ENCODE measurements around the gene MED13L. TPM values are rescaled to one million over a fixed set of nuclear protein-coding genes. Genes with fewer than 3 reads are reported as not detected.

The MED13L gene
- total RNA-seq, 2 donors from 2014 or later = 88.9 to 140 TPM

DNA sequence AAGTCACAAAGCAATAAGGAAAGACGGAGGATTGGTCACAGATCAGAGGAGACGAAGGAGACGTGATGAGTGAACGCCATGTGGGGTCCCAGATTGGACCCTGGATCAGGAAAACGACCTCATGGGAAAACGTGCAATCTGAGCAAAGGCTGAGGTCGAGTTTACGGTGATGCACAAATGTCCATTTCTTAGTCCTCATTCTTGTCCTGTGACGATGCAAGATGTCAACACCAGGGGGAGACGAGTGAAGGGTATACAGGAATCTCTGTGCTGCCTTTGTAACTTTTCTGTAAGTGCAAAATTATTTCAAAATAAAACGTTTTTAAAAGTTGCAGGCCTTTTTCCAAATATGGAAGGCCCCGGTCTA is 329.8 kb downstream of the MED13L start:
- Histone ChIP-seq H3K9me3 (no peaks in the 10 kb centered on the region), H3K4me1 (replicated peaks) (no peaks in the 10 kb centered on the region), H3K36me3 (no peaks in the 10 kb centered on the region), H3K27me3 (replicated peaks; ENCODE audit: insufficient read depth) (no peaks in the 10 kb centered on the region), H3K27ac (no peak overlapping the region), H3K4me3 (no peak overlapping the region)
- 74% methylated on average over 12 of the region's 12 CpGs for WGBS
- DNase-seq (ENCODE audit: low spot score) = no peak
- no peak for TF ChIP-seq POLR2AphosphoS5 (IDR thresholded peaks at IDR 0.05)
- TF ChIP-seq, protein P1, sequence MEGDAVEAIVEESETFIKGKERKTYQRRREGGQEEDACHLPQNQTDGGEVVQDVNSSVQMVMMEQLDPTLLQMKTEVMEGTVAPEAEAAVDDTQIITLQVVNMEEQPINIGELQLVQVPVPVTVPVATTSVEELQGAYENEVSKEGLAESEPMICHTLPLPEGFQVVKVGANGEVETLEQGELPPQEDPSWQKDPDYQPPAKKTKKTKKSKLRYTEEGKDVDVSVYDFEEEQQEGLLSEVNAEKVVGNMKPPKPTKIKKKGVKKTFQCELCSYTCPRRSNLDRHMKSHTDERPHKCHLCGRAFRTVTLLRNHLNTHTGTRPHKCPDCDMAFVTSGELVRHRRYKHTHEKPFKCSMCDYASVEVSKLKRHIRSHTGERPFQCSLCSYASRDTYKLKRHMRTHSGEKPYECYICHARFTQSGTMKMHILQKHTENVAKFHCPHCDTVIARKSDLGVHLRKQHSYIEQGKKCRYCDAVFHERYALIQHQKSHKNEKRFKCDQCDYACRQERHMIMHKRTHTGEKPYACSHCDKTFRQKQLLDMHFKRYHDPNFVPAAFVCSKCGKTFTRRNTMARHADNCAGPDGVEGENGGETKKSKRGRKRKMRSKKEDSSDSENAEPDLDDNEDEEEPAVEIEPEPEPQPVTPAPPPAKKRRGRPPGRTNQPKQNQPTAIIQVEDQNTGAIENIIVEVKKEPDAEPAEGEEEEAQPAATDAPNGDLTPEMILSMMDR (IDR thresholded peaks at IDR 0.05) = no peak
- intact Hi-C loops (cut with DNase I) = no loop called here

DNA sequence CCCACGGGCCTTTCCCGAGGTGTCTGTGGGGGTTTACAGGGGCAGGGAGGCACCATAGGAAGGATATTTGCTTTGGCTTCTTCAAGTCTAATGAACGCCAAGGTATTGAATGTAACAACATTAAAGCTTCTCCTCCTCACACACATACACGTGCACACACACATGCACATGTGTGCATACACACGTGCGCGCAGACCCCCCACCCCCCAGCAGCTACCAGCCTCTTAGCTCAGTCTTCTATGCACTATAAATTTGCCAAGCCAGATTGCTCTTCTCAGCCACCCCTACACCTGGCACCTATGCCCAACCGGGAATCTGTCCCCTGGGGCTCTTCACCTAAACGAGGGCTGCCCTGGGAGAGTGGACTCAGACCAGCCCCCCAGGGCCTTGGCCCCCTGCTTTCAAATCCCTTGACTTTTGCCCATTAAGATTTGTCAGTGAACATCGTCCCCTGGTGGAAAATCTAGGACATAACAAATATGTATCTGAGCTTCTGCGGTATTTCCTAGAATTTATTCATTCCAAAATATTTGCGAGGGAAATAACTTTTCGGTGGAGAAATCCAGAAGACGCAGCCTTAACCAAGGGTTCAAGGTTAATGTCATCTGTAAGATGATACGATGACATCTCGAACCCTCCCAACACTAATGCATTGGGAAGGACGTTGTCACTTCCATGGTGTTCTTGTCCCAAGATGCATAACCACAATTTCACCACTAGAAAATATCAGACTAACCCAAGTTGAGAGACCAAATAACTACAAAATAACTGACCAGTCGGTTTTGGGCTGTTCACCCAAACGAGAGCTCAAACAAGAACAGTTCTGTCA is 330.4 kb downstream of the MED13L start:
- 68% methylated on average over 19 of the region's 19 CpGs for WGBS
- intact Hi-C loops (cut with DNase I) = no loop called here
- no peak for TF ChIP-seq POLR2A (IDR thresholded peaks at IDR 0.05)
- TF ChIP-seq, protein P1 (IDR thresholded peaks at IDR 0.05) = peak in 1 of 4 experiments; percentile 38
- H3K4me1 ChIP-seq (replicated peaks) = no peaks in the 10 kb centered on the region
- no peak overlapping the region for H3K27ac ChIP-seq
- no peaks in the 10 kb centered on the region for H3K27me3 ChIP-seq (replicated peaks; ENCODE audit: insufficient read depth)
- H3K36me3 ChIP-seq = no peaks in the 10 kb centered on the region
- H3K4me3 ChIP-seq = no peak overlapping the region
- no peak for DNase-seq (ENCODE audit: low spot score)
- no peaks in the 10 kb centered on the region for H3K9me3 ChIP-seq

DNA sequence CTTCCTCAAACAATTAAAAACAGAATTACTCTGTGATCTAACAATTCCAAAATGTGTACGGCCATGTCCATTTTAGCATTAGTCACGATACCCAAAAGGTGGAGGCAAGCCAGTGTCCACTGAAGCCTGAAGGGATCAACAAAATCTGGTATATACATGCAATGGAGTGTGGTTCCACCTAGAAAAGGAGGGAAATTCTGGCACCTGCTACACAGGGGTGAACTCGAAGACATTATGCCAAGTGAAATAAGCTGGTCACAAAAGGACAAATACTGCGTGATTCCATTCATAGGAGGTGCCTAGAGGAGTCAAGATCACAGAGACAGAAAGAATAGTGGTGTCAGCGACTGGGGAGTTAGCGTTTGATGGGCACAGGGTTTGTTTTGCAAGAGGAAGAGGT is 331.4 kb downstream of the MED13L start:
- H3K36me3 ChIP-seq = no peaks in the 10 kb centered on the region
- H3K4me1 ChIP-seq (replicated peaks) = no peaks in the 10 kb centered on the region
- intact Hi-C loops (cut with DNase I) = no loop called here
- H3K27me3 ChIP-seq (replicated peaks; ENCODE audit: insufficient read depth) = no peaks in the 10 kb centered on the region
- H3K4me3 ChIP-seq = no peak overlapping the region
- 92% methylated on average over 6 of the region's 6 CpGs for WGBS
- H3K9me3 ChIP-seq = no peaks in the 10 kb centered on the region
- no peak for DNase-seq (ENCODE audit: low spot score)
- TF ChIP-seq POLR2AphosphoS5 (IDR thresholded peaks at IDR 0.05) = no peak
- TF ChIP-seq, protein P1 (IDR thresholded peaks at IDR 0.05) = no peak
- no peak for TF ChIP-seq POLR2A (IDR thresholded peaks at IDR 0.05)
- no peak overlapping the region for H3K27ac ChIP-seq

DNA sequence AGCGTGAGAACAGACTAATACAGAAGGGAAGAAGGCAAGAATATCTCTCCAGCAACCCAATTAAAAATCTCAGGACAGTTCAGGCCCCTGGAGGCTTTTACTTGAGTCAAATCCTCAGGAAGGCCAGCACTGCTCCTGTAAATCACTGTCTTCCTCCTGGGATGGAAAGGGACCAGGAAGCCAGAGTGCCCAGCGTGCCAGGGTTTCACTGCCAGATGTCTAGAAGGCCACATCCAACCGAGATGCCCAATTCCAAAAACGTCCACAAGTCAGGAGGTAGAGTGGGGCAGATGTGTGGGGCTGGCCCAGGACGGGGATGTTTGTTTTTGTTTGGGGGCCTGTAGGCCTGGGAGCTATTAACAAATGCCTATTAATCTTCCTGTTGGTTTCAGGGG is 332.0 kb downstream of the MED13L start:
- no peaks in the 10 kb centered on the region for H3K27me3 ChIP-seq (replicated peaks; ENCODE audit: insufficient read depth)
- no peak for DNase-seq (ENCODE audit: low spot score)
- H3K36me3 ChIP-seq = no peaks in the 10 kb centered on the region
- no peak overlapping the region for H3K4me3 ChIP-seq
- TF ChIP-seq POLR2A (IDR thresholded peaks at IDR 0.05) (no peak), POLR2AphosphoS5 (IDR thresholded peaks at IDR 0.05) (no peak)
- no peaks in the 10 kb centered on the region for H3K9me3 ChIP-seq
- WGBS = 85% methylated on average over 5 of the region's 5 CpGs
- intact Hi-C loops (cut with DNase I) = no loop called here
- H3K4me1 ChIP-seq (replicated peaks) = no peaks in the 10 kb centered on the region
- no peak overlapping the region for H3K27ac ChIP-seq

DNA sequence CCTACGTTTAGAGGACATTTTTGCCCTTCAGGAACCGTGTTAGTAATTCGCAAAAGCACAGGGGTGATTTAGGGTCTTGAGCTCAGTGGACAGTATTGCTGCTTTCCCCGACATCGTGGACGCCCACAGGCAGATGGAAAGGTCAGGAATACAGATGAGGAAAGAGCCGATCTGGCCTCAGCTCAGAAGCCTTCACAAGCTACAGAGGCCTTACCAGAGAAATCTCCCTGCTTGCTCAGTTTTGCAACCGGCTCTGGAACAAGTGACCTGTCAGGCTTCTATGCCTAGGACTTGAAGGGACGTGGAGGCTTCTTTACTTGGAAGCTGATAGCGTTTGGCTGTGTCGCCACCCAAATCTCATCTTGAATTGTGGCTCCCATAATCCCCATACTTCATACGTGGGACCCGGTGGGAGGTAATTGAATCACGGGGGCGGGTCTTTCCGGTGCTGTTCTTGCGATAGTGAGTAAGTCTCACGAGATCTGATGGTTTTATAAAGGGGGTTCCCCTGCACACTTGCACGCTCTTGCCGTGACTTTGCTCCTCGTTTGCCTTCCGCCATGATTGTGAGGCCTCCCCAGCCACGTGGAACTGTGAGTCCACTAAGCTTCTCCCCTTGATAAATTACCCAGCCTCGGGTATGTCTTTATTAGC is 332.5 kb downstream of the MED13L start:
- no peaks in the 10 kb centered on the region for H3K4me1 ChIP-seq (replicated peaks)
- intact Hi-C loops (cut with DNase I) = no loop called here
- DNase-seq (ENCODE audit: low spot score) = no peak
- TF ChIP-seq POLR2A (IDR thresholded peaks at IDR 0.05) = no peak
- TF ChIP-seq, protein P1 (IDR thresholded peaks at IDR 0.05) = no peak
- TF ChIP-seq POLR2AphosphoS5 (IDR thresholded peaks at IDR 0.05) = no peak
- H3K9me3 ChIP-seq = no peaks in the 10 kb centered on the region
- H3K27me3 ChIP-seq (replicated peaks; ENCODE audit: insufficient read depth) = no peaks in the 10 kb centered on the region
- H3K27ac ChIP-seq = no peak overlapping the region
- H3K4me3 ChIP-seq = no peak overlapping the region
- 90% methylated on average over 24 of the region's 24 CpGs for WGBS
- no peaks in the 10 kb centered on the region for H3K36me3 ChIP-seq
